ENCODE measurements around the gene PTPRM. TPM values are rescaled to one million over a fixed set of nuclear protein-coding genes. Genes with fewer than 3 reads are reported as not detected.

Gene PTPRM
- polyA plus RNA-seq, 3 donors: 0.04 to 2.1 (median 0.66) TPM

- Mint-ChIP-seq H3K4me3 (no peak overlapping the region), H3K27ac (no peak overlapping the region), H3K9me3 (peaks cover 0 to 3% (median 0%) of the 10 kb centered on the region in 7 donors), H3K27me3 (ENCODE audit: low read depth in 3 of 3) (peaks cover 0 to 1% (median 0%) of the 10 kb centered on the region in 3 donors), H3K4me1 (no peaks in the 10 kb centered on the region), H3K36me3 (no peaks in the 10 kb centered on the region)
- no peak overlapping the region for H2AFZ ChIP-seq (ENCODE audit: insufficient read depth, low read depth, low read length, poor library complexity, severe bottlenecking)
- H3K4me1 ChIP-seq (ENCODE audit: control insufficient read depth in 1 of 2, insufficient read depth in 2 of 2, low read length in 2 of 2): no peaks in the 10 kb centered on the region
- intact Hi-C loops (cut with micrococcal nuclease): no loop called here
- H3K9me3 ChIP-seq (replicated peaks in 1 of 2; ENCODE audit: control insufficient read depth in 1 of 2, insufficient read depth in 1 of 2, low read length in 2 of 2): no peaks in the 10 kb centered on the region
- DNase-seq: no peak
- no peak overlapping the region for H3K4me2 ChIP-seq (replicated peaks; ENCODE audit: extremely low read depth, low read length, poor library complexity, severe bottlenecking)
- H3K9ac ChIP-seq (ENCODE audit: insufficient read depth, low read length, poor library complexity, severe bottlenecking): no peak overlapping the region
- no peak for TF ChIP-seq CTCF (IDR thresholded peaks at IDR 0.05)
- H3K27me3 ChIP-seq (ENCODE audit: control insufficient read depth in 2 of 2, insufficient read depth in 2 of 2, low read length in 2 of 2): no peaks in the 10 kb centered on the region
- H3K36me3 ChIP-seq (replicated peaks in 1 of 2; ENCODE audit: control insufficient read depth in 1 of 2, insufficient read depth in 2 of 2, low read length in 2 of 2): no peaks in the 10 kb centered on the region
- 88% methylated on average over 3 of the region's 8 CpGs for WGBS (ENCODE audit: insufficient coverage)
- H4K20me1 ChIP-seq (ENCODE audit: insufficient read depth, low read length): no peaks in the 10 kb centered on the region
- no peak overlapping the region for H3K4me3 ChIP-seq (replicated peaks in 1 of 3; ENCODE audit: low read depth in 2 of 3, low read length in 3 of 3)
- no peaks in the 10 kb centered on the region for H3K79me2 ChIP-seq (ENCODE audit: insufficient read depth, low read length)
- H3K27ac ChIP-seq (ENCODE audit: low read depth in 1 of 2, low read length in 2 of 2): no peak overlapping the region
Measured at GRCh38 chr18:7953095-7953958, 386.2 kb downstream of the PTPRM start.

- H3K4me2 ChIP-seq (replicated peaks; ENCODE audit: extremely low read depth, low read length, poor library complexity, severe bottlenecking): no peak overlapping the region
- TF ChIP-seq CTCF (IDR thresholded peaks at IDR 0.05): no peak
- H3K27me3 ChIP-seq (ENCODE audit: control insufficient read depth in 2 of 2, insufficient read depth in 2 of 2, low read length in 2 of 2): no peaks in the 10 kb centered on the region
- Mint-ChIP-seq H3K4me3 (no peak overlapping the region), H3K27ac (no peak overlapping the region), H3K27me3 (ENCODE audit: low read depth in 3 of 3) (peaks cover 0 to 1% (median 0%) of the 10 kb centered on the region in 3 donors), H3K36me3 (no peaks in the 10 kb centered on the region), H3K9me3 (peaks cover 0 to 3% (median 0%) of the 10 kb centered on the region in 7 donors), H3K4me1 (no peaks in the 10 kb centered on the region)
- intact Hi-C loops (cut with micrococcal nuclease): no loop called here
- DNase-seq: no peak
- H4K20me1 ChIP-seq (ENCODE audit: insufficient read depth, low read length): no peaks in the 10 kb centered on the region
- H3K79me2 ChIP-seq (ENCODE audit: insufficient read depth, low read length): no peaks in the 10 kb centered on the region
- H2AFZ ChIP-seq (ENCODE audit: insufficient read depth, low read depth, low read length, poor library complexity, severe bottlenecking): no peak overlapping the region
- no CpG with 5 or more reads among the region's 1 CpG for WGBS (ENCODE audit: insufficient coverage)
- no peaks in the 10 kb centered on the region for H3K36me3 ChIP-seq (replicated peaks in 1 of 2; ENCODE audit: control insufficient read depth in 1 of 2, insufficient read depth in 2 of 2, low read length in 2 of 2)
- no peaks in the 10 kb centered on the region for H3K9me3 ChIP-seq (replicated peaks in 1 of 2; ENCODE audit: control insufficient read depth in 1 of 2, insufficient read depth in 1 of 2, low read length in 2 of 2)
- no peaks in the 10 kb centered on the region for H3K4me1 ChIP-seq (ENCODE audit: control insufficient read depth in 1 of 2, insufficient read depth in 2 of 2, low read length in 2 of 2)
- H3K9ac ChIP-seq (ENCODE audit: insufficient read depth, low read length, poor library complexity, severe bottlenecking): no peak overlapping the region
- no peak overlapping the region for H3K4me3 ChIP-seq (replicated peaks in 1 of 3; ENCODE audit: low read depth in 2 of 3, low read length in 3 of 3)
- no peak overlapping the region for H3K27ac ChIP-seq (ENCODE audit: low read depth in 1 of 2, low read length in 2 of 2)
Measured at GRCh38 chr18:7954238-7954637, 387.1 kb downstream of the PTPRM start.
